IMR-90 (cell line): Measurements from ENCODE around the gene SEPHS1. TPM values are rescaled to one million over a fixed set of nuclear protein-coding genes. Genes with fewer than 3 reads are reported as not detected.

ENCODE experiments used
- ATAC-seq: fragments of 200-7000 bp; cut with Tn5 transposase; 2 replicates; pipeline ENCODE4 v1.9.1; 2020; ENCODE audit warnings: low read depth, mild to moderate bottlenecking, moderate library complexity
- BruUV-seq: library from RNA; stranded (reverse); fragments of 400-500 nt; replicated peaks from 2 replicates; lab custom pipeline; 2021; lab: Mats Ljungman, UMichigan
- CTCF ChIA-PET: fragments of 300-600 bp; formaldehyde crosslinking; extraction: SDS; loops from one replicate; lab custom pipeline; 2021; ENCODE audit warnings: antibody characterized with exemption; lab: Yijun Ruan, JAX
- POLR2A ChIA-PET: fragments of 300-600 bp; sonication (Branson Sonifier 250); formaldehyde crosslinking; loops from one replicate; lab custom pipeline; 2022; ENCODE audit warnings: antibody characterized with exemption; ENCODE audit not compliant: unreplicated experiment; lab: Charles Lee
- DNase-seq: peaks from one replicate; pipeline ENCODE4 v3.0.0; 2013
- H2AFZ ChIP-seq: replicated peaks from 2 replicates; pipeline ENCODE3; 2013; ENCODE audit warnings: low read length, mild to moderate bottlenecking; ENCODE audit not compliant: poor library complexity
- H2AK5ac ChIP-seq: 2 replicates; pipeline ENCODE4 v1.6.1; 2013; ENCODE audit warnings: low read depth, low read length, inconsistent platforms
- H2AK9ac ChIP-seq: replicated peaks from 2 replicates; pipeline ENCODE3; 2013; ENCODE audit warnings: mild to moderate bottlenecking, low read depth, low read length, moderate library complexity; ENCODE audit not compliant: poor library complexity
- H2BK120ac ChIP-seq: 2 replicates; pipeline ENCODE4 v1.6.1; 2013; ENCODE audit warnings: low read depth, low read length, inconsistent platforms
- H2BK15ac ChIP-seq: 3 replicates; pipeline ENCODE4 v1.6.1; 2013; ENCODE audit warnings: low read depth, low read length, inconsistent platforms
- H2BK20ac ChIP-seq: 2 replicates; pipeline ENCODE4 v1.6.1; 2013; ENCODE audit warnings: low read depth, mild to moderate bottlenecking, inconsistent platforms, low read length, moderate library complexity
- H2BK5ac ChIP-seq: 2 replicates; pipeline ENCODE4 v1.6.1; 2013; ENCODE audit warnings: mild to moderate bottlenecking, low read depth, low read length, inconsistent platforms; ENCODE audit not compliant: poor library complexity, severe bottlenecking
- H3K14ac ChIP-seq: replicated peaks from 2 replicates; pipeline ENCODE4 v1.6.1; 2013; ENCODE audit warnings: low read depth, low read length, inconsistent platforms
- H3K18ac ChIP-seq: 2 replicates; pipeline ENCODE4 v1.6.1; 2013; ENCODE audit warnings: low read depth, low read length, control low read depth
- H3K23ac ChIP-seq: 2 replicates; pipeline ENCODE4 v1.6.1; 2013; ENCODE audit warnings: low read depth, low read length, inconsistent platforms
- H3K27ac ChIP-seq: 2 replicates; pipeline ENCODE4 v1.5.1; 2013; ENCODE audit warnings: mild to moderate bottlenecking, control low read depth, low read length; ENCODE audit not compliant: insufficient read depth
- H3K27me3 ChIP-seq: 2 replicates; pipeline ENCODE4 v1.6.1; 2013; ENCODE audit warnings: low read length; ENCODE audit not compliant: control insufficient read depth, insufficient read depth
- H3K36me3 ChIP-seq: 2 replicates; pipeline ENCODE4 v1.6.1; 2013; ENCODE audit warnings: low read length, mixed read lengths; ENCODE audit not compliant: control insufficient read depth, insufficient read depth
- H3K4ac ChIP-seq: 2 replicates; pipeline ENCODE4 v1.6.1; 2013; ENCODE audit warnings: low read depth, low read length, inconsistent platforms
- H3K4me1 ChIP-seq: 2 replicates; pipeline ENCODE4 v1.6.1; 2013; ENCODE audit warnings: low read length, mixed read lengths; ENCODE audit not compliant: control insufficient read depth, insufficient read depth
- H3K4me2 ChIP-seq: 2 replicates; pipeline ENCODE4 v1.6.1; 2013; ENCODE audit warnings: low read depth, mild to moderate bottlenecking, control low read depth, low read length, moderate library complexity
- H3K4me3 ChIP-seq: 2 replicates; pipeline ENCODE4 v1.5.1; 2013; ENCODE audit warnings: low read depth, mild to moderate bottlenecking, control low read depth, low read length, moderate library complexity; ENCODE audit not compliant: insufficient read depth
- H3K56ac ChIP-seq: 2 replicates; pipeline ENCODE4 v1.6.1; 2013; ENCODE audit warnings: low read length, inconsistent platforms; ENCODE audit not compliant: insufficient read depth; ENCODE audit errors: extremely low read depth
- H3K79me1 ChIP-seq, 2 experiments: 2 replicates each; pipeline ENCODE4 v1.6.1; 2013; ENCODE audit warnings: low read length in 2 of 2, inconsistent platforms in 1 of 2, low read depth in 1 of 2
- H3K9ac ChIP-seq: 2 replicates; pipeline ENCODE4 v1.6.1; 2013; ENCODE audit warnings: low read depth, low read length, control low read depth
- H3K9me1 ChIP-seq: 2 replicates; pipeline ENCODE4 v1.6.1; 2013; ENCODE audit warnings: low read length, inconsistent platforms; ENCODE audit not compliant: insufficient read depth
- H3K9me3 ChIP-seq: 2 replicates; pipeline ENCODE4 v1.6.1; 2013; ENCODE audit warnings: low read length; ENCODE audit not compliant: control insufficient read depth, insufficient read depth
- H4K20me1 ChIP-seq: 2 replicates; pipeline ENCODE4 v1.6.1; 2013; ENCODE audit warnings: low read length, inconsistent platforms; ENCODE audit not compliant: insufficient read depth
- H4K5ac ChIP-seq: 2 replicates; pipeline ENCODE4 v1.6.1; 2013; ENCODE audit warnings: mild to moderate bottlenecking, low read depth, low read length, control low read depth
- H4K8ac ChIP-seq, 2 experiments: 2 replicates each; pipeline ENCODE4 v1.6.1; 2013; ENCODE audit warnings: low read depth in 2 of 2, low read length in 2 of 2, control low read depth in 1 of 2, inconsistent platforms in 1 of 2
- H4K91ac ChIP-seq: 2 replicates; pipeline ENCODE4 v1.6.1; 2013; ENCODE audit warnings: low read depth, low read length, inconsistent platforms; ENCODE audit not compliant: insufficient read depth
- BHLHE40 ChIP-seq: fragments of 150-350 bp; IDR thresholded peaks from 2 replicates; pipeline ENCODE4 v1.6.1; 2016; ENCODE audit warnings: mild to moderate bottlenecking, low read depth, low read length
- CEBPB ChIP-seq: IDR thresholded peaks from 2 replicates; pipeline ENCODE4 v1.6.1; 2012; ENCODE audit warnings: low read depth, low read length, improper control_type of control experiment
- CHD1 ChIP-seq: IDR thresholded peaks from 2 replicates; pipeline ENCODE4 v1.6.1; 2012; ENCODE audit warnings: low read depth, low read length, improper control_type of control experiment
- FOS ChIP-seq: fragments of 150-350 bp; IDR thresholded peaks from 2 replicates; pipeline ENCODE4 v1.6.1; 2016; ENCODE audit warnings: low read depth, low read length
- MAFK ChIP-seq: IDR thresholded peaks from 2 replicates; pipeline ENCODE4 v1.6.1; 2012; ENCODE audit warnings: low read depth, low read length, improper control_type of control experiment
- MAZ ChIP-seq: IDR thresholded peaks from 2 replicates; pipeline ENCODE4 v1.6.1; 2012; ENCODE audit warnings: low read depth, mild to moderate bottlenecking, low read length, improper control_type of control experiment, moderate library complexity, borderline replicate concordance
- NFE2L2 ChIP-seq: fragments of 150-350 bp; IDR thresholded peaks from 2 replicates; pipeline ENCODE4 v1.6.1; 2016; ENCODE audit warnings: low read depth, mild to moderate bottlenecking, low read length
- POLR2A ChIP-seq: IDR thresholded peaks from 2 replicates; pipeline ENCODE4 v1.6.1; 2012; ENCODE audit warnings: mild to moderate bottlenecking, low read depth, low read length
- RAD21 ChIP-seq: IDR thresholded peaks from 2 replicates; pipeline ENCODE4 v1.6.1; 2012; ENCODE audit warnings: low read length, improper control_type of control experiment
- RCOR1 ChIP-seq: IDR thresholded peaks from 2 replicates; pipeline ENCODE4 v1.6.1; 2012; ENCODE audit warnings: mild to moderate bottlenecking, low read length, improper control_type of control experiment; ENCODE audit not compliant: insufficient replicate concordance
- SMC3 ChIP-seq: fragments of 150-350 bp; IDR thresholded peaks from 2 replicates; pipeline ENCODE4 v1.6.1; 2016; ENCODE audit warnings: low read depth, mild to moderate bottlenecking, antibody characterized with exemption, low read length, moderate library complexity
- USF2 ChIP-seq: fragments of 150-350 bp; IDR thresholded peaks from 2 replicates; pipeline ENCODE4 v1.6.1; 2017; ENCODE audit warnings: mild to moderate bottlenecking, antibody characterized with exemption, low read length, low read depth
- WGBS, 2 experiments: methylation state at CpG; one replicate each; pipeline versions ENCODE4 v1.1.5 to v1.1.7; 2013; ENCODE audit warnings: missing lambda C conversion rate in 2 of 2; ENCODE audit not compliant: insufficient read length in 1 of 2; ENCODE audit errors: extremely low coverage in 2 of 2; 5-methylcytosine and 5-hydroxymethylcytosine counted together
- dilution Hi-C: fragments of 300-500 bp; cut with HindIII; formaldehyde crosslinking; loops from one replicate; pipeline ENCODE4 v1.14.3; 2018; ENCODE audit warnings: low sequenced_read_pairs; ENCODE audit not compliant: unreplicated experiment
- in situ Hi-C: fragments of 300-500 bp; cut with MboI; formaldehyde crosslinking; loops from 3 replicates; pipeline ENCODE4 v1.14.3; 2019; ENCODE audit warnings: low sequenced_read_pairs, inconsistent platforms, mixed read lengths
- intact Hi-C: fragments of 100-400 bp; cut with micrococcal nuclease; formaldehyde crosslinking; loops from 2 replicates; pipeline ENCODE4 v1.10.0; 2022
- polyA plus RNA-seq, 3 experiments: library from polyadenylated mRNA; depleted of rRNA; stranded (reverse); fragments of >200 nt; gene quantifications; 2 replicates each; pipeline ENCODE4 v1.2.3, GENCODE V29; 2012; ENCODE audit warnings: low replicate concordance in 1 of 3
- total RNA-seq: library from RNA; depleted of rRNA; stranded (reverse); fragments of >200 nt; gene quantifications from 2 replicates; pipeline ENCODE4 v1.2.3, GENCODE V29; 2012

The SEPHS1 gene
- total and polyA plus RNA-seq, 2 of the 4 experiments (the other 2 are of a cell fraction), result 39.4 to 69.4 TPM

- BruUV-seq, result no TSS peak
- H3K27me3 ChIP-seq, result no peaks in the 10 kb centered on the region
- no peak overlapping the region for H3K14ac ChIP-seq
- no peak overlapping the region for H3K23ac ChIP-seq
- TF ChIP-seq FOS (no peak), CHD1 (no peak), CEBPB (no peak), USF2 (no peak), RCOR1 (no peak), MAFK (no peak), MAZ (no peak), BHLHE40 (no peak), SMC3 (no peak), POLR2A (no peak), NFE2L2 (no peak), RAD21 (no peak)
- H2BK5ac ChIP-seq, result no peak overlapping the region
- dilution Hi-C loops (no loop called here), intact Hi-C loops (no loop called here), in situ Hi-C loops (loop anchor here (10.0 kb wide), 1 partner anchor 101 kb away; no protein-coding TSS in a partner anchor)
- ChIA-PET CTCF (no interaction called here), POLR2A (no interaction called here)
- H3K4me2 ChIP-seq, result no peak overlapping the region
- H4K91ac ChIP-seq, result no peak overlapping the region
- H3K4me3 ChIP-seq, result no peak overlapping the region
- DNase-seq, result no peak
- H2AFZ ChIP-seq, result peak overlapping the region; percentile 32
- no peak overlapping the region for H3K56ac ChIP-seq
- no peak overlapping the region for H3K27ac ChIP-seq
- H3K4me1 ChIP-seq, result peaks cover 2% of the 10 kb centered on the region; the same call in 1 of the 2 replicates
- no peak overlapping the region for H3K18ac ChIP-seq
- H3K9me1 ChIP-seq, result no peaks in the 10 kb centered on the region
- H2AK5ac ChIP-seq, result no peak overlapping the region
- ATAC-seq, result no peak
- no peak overlapping the region for H3K4ac ChIP-seq
- H3K36me3 ChIP-seq, result no peaks in the 10 kb centered on the region
- H2BK15ac ChIP-seq, result no peak overlapping the region
- no peak overlapping the region for H2AK9ac ChIP-seq
- WGBS, 2 experiments, result no CpG with 5 or more reads among the region's 6 CpGs
- no peak overlapping the region for H2BK120ac ChIP-seq
- no peak overlapping the region for H4K8ac ChIP-seq
- H3K9ac ChIP-seq, result no peak overlapping the region
- H4K5ac ChIP-seq, result no peak overlapping the region
- H3K79me1 ChIP-seq, result no peaks in the 10 kb centered on the region
- H3K9me3 ChIP-seq, result no peaks in the 10 kb centered on the region
- H2BK20ac ChIP-seq, result no peak overlapping the region
- H4K20me1 ChIP-seq, result no peaks in the 10 kb centered on the region
Observed at GRCh38 chr10:13306103-13306502, 42.0 kb downstream of the SEPHS1 start.
